GM21529 (cell line): Measurements from ENCODE around the gene RNASEH2A.
"Not testable (repeated sequence)": the region's sequence is repeated elsewhere in the genome, so short reads cannot be mapped to it uniquely, and the experiment has no call there.

Experiments
- ATAC-seq: cut with Tn5 transposase; IDR thresholded peaks from one replicate; pipeline ENCODE4 v1.9.1; 2021; ENCODE audit not compliant: unreplicated experiment

Gene RNASEH2A

DNA sequence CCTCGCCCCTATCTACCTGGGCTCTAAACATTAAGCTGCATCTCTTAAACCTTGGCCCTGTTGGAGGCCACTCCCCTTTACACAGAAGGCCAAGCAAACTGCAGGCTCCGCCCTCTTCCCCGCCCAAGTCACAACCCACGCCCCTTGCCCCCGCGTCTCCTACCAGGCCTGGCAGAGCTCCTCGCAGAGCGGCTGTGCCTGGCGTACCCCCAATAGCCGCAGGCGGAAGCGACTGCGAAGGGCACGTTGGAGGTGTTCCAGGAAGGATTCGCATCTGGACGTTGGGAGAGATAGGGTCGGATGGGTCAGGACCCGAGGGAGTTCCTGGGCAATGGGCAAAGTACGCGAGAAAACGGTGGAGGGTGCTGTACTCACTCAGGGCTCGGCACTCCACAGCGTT is 22.1 kb downstream of the RNASEH2A start:
- no peak for ATAC-seq

DNA sequence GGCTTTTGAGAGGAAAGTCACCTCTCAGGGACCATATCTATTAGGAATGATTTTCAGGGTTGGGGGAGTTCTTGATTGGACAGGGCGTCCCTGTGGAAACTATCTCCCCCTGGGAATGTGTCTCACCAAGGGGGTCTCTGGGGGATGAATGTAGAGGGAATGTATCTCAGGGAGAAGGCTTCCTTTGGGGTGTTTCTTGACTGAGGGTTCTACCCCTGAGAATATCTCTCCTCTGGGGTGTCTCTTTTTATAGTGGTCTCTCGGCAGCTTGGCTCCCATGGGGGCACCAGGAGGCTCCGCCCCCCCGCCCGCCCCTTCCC is 27.0 kb downstream of the RNASEH2A start:
- ATAC-seq, result no peak

DNA sequence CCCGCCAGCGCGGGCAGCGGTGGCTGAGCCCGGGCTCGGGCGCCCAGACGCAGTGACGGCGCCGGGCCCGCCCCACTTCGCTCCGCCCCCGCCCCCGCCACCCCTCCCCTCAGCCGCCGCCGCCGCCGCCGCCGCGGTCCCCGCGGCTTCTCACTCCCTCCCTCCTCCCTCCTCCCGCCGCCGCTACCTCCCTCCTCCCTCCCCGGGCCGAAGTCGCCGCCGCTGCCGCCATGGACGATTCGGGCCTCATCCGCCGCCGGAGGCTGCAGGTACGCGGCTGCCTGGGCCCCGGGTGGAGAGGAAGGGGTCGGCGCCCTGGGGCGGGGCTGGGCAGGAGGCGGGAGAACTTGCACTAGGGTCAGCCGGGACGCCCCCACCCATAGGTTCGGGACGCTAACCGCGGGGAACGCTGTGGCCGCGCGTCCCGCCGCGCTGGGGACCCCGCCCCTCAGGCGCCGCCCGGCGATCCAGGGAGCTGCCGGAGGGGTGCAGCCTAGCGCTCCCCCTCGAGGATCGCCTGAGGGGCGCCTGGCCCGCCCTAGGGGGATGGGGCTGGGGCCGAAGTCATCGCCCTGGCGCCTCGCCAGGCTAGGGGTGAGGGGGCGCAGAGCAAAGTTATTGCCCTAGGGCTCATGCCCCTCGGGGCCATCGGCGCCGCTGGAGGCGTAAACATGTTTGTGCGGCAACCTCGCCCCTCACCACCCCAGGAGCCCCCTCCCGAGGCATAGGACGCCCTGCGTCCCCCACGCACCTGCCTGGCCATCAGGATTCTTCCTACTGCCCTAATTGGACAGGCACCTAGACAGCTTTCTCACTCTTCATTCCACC is 27.6 kb downstream of the RNASEH2A start:
- no peak for ATAC-seq

DNA sequence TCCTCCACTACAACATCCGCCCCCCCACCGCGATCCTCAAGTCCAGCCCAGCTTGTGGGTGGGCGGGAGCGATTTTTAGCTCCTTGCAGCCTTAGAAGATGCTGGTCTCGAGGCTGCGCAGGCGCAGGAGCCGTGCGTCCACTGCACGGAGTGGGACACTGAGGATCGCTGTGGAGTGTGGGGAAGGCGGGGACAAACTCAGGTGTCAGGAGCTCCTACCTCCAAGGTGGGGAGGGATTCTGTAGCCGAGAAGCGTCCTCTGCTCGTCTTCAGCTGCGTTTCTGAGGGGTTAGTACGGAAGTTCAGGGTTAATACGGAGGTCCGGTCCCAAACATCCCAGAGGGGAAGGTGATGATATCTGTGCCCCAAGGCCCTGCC is 28.2 kb downstream of the RNASEH2A start, which contains the start of gene RTBDN:
RTBDN (minus strand) TSS at position 14 of the 378 bp plus-strand sequence. CDS start 4,600 bp downstream, outside the sequence.
- ATAC-seq, result no peak

DNA sequence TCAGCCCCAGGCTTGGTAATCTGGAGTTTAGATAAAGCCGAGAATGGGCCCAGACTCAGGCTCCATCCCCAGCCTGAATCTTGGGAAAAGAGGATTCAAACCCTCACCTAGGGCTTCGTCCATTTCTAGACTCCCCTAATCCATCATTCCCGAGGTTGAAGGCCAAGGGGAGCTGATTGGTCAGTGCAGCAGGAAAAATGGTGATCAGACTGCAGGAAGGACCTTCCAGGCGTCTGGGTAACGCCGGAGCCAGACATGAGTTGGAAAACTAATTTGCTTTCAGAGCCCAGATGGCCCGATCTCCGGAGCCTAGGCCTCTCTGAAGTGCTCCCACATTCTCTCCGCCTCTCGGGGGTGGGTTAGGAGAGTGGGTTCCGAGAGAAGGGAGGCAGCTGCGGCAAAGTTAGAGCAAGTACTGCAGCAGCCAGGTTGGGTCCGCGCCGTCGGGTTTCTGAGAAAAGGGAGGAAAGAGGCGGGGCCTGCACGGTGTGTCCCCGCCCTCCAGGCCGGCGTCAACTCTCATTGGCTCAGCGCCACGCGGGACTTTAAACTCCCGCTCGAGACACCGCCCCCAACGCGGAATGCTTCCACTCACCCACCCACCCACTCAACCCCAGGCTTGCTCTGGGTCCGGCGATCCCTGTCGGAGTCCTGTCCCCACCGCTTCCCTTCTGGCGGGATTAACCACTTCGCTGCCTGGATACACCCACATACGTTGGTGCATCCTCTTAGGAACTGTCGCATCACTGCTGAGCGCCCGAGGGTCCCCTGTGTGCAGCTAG is 28.8 kb downstream of the RNASEH2A start:
- ATAC-seq, result no peak

DNA sequence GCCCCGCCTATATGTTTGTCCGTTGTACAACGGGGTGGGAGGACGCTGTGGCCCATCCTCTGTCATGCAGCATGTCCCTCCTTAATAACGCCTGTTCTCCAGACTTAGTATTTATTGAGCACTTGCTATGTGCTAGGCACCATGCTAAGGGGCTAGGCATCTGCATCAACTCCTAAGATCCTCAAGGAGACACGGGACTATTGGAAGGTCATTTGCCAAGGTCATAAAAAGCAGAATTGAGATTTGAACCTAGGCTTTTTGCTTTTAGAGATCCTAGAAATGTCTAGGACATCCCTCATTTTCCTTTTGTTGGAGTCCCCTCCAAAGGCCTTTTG is 30.1 kb downstream of the RNASEH2A start:
- no peak for ATAC-seq

DNA sequence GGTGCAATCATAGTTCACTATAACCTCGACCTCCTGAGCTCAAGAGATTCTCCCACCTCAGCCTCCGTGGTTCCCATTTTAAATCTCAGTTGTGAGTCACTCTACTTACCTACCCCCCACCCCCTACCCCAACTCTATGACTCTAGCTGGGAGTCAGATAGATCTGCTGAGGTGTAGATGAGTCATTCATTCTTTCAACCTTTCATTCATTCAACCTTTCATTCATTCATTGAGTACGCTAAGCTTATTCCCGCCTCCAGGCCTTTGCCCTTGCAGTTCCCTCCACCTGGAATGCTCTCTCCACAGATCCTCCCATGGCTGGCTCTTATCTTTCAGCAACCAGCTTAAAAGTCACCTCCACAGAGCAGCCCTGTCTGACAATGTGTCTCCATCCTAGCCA is 30.8 kb downstream of the RNASEH2A start:
- no peak for ATAC-seq

DNA sequence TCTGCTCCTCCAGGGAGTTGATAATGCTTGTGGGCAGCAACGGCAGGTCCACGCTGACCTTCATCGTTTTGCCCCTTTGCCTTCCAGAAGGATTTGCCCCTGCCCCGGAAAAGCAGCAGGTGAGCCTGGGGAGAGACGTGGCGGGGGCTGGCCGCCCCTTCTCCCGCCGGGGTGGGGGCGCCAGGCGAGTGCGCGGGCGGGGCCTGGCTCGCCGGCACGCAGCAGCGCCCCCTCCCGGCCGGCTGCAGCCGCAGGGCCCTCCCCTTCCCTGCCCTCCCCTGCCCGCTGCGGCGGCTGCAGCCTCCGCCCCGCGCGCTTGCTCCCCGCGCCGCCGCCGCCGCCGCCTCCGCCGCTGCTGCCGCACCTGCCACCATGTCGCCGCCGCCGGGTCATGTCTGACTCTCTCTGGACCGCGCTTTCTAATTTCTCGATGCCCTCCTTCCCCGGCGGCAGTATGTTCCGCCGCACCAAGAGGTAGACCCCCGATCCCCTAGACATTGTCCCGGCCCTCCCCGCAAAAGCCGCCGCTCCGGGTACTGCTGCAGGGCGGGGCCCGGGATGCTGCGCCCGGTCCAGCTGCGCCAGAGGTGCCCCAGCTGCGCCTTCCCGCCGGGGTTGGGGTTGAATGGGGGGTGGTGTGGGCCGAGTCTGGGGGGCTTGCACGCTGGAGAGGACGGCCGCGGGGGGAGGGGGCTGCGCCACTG is 31.9 kb downstream of the RNASEH2A start, which contains the start of gene MAST1:
MAST1 (plus strand) TSS at position 334 of the 704 bp plus-strand sequence; CDS start at position 392, 58 bp downstream.
- ATAC-seq, result no peak

DNA sequence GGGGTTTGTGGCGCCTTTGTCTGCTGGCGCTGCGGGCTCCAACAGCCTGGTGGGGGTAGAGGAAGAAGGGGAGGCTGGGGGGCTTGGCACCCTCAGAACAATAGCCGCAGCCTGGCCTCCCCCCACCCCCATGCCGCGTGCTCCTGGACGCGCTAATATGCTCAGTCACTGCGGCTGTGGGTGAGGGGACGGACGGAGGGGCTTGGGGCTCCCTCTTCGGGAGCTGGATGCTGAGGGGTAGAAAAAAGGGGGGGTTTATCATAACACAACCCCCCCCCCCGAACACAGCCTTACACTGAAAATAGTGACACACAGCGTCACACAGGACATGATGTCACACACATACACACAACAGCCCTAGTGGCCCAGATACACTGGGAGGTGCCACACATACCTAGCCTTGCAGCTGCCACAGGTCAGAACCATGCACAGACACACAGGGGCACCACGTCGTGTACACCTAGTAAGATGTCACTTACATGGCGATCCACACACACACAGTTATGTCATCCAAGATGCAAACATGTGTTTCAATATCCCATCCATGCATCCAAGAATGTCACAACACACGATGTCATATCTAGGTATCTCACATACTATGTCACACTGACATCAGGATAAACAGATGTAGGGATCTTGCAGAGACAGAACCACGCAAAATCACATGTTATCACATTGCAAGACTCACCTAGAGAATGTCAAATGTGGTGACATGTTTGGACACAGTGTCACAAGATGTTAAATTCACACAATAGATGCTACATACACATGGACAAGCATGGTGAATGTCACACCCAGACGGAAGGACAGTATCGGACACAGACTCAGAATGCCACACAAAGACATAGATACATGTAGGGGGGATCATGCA is 32.7 kb downstream of the RNASEH2A start:
- ATAC-seq, result no peak

DNA sequence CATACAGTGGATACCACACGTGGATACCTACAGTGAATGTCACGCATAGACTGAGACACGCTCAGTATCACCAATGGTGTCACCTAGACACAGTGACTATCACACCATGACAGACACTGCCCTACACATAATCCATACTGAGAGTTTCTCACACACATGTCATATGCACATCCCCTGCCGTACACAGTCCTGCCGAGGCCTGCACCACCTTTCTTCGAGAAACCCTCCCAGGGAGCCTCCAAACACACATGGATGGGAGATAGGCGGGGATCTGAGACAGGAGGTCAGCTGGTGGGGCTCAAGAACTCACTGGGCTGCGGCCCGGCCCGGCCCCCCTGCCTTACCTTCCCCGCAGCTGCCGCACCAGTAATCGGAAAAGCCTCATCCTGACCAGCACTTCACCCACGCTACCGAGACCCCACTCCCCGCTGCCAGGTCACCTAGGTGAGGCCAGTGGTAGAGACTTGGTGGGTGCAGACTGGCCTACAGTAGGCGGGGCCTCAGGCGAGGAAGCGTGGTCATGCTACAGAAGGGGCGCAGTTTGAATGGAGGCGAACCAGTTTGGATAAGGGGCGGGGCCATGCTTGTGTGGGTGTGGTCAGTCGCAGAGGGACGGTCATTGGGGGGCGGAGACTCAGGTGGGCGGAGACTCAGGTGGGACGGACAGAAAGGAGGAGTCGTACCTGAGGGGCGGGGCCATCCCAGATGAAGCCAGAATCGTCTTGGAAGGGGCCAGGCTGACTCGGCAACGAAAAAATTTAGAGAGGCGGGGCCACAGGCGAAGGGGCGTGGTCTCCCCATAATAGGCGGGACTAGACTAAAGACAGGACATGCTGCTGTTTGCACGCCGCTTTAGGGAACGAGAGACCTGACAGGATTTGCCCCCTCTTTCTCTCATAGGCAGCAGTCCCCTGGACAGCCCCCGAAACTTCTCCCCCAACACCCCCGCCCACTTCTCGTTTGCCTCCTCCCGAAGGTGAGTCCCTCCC is 34.0 kb downstream of the RNASEH2A start:
- ATAC-seq, result no peak

DNA sequence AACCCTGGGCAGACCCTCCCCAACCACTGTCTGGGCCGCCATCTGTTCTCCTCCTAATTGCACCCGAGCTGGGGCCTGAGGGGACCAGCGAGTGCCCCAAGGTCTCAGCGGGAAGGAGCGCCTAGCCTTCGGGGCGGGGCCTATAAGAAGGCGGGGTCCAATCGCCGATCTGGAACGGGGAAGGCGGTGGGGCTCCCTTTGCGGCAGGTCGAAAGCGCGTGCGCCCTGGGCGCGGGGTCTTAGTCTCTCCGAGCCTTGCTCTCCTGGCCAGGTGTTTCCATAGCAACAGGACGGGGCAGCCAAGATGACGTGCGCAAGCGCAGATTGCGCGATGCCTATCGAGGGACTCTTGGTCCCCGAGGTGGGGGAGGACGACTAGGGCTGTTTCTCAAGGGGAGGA is 34.7 kb downstream of the RNASEH2A start:
- no peak for ATAC-seq

DNA sequence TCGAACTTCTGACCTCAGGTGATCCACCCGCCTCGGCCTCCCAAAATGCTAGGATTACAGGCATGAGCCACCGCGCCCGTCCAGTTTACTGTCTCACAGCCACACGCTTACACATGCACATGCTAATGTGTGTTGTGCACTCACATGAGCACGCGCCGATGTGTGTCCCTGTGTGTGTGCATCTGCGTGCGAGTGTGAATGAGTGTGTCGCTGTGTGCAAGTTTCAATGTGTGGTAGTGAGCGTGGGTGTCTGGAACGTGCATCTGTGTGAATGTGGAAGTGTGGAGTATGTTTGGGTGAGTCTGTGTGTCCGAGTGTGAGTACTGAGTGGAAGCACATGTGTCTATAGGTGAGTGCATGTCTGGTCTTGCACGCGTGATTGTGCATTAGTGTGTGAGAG is 36.1 kb downstream of the RNASEH2A start:
- ATAC-seq, result no peak

DNA sequence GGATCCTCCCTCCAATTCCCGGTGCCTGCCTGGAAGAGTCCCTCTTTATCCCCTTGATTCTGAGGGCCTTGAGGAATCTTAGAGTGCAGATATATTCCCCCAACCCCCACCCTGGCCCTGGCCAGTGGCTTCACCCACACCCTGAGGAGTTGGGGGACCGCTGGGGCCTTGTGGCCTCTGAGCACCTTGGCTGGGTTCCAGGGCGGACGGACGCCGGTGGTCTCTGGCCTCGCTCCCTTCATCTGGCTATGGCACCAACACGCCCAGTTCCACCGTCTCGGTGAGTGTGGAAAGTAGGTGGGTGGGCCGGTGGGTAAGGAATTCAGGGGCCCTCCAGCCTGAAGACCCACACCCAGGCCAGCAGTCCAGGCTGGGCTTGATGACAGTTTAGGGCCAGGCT is 36.9 kb downstream of the RNASEH2A start:
- no peak for ATAC-seq

DNA sequence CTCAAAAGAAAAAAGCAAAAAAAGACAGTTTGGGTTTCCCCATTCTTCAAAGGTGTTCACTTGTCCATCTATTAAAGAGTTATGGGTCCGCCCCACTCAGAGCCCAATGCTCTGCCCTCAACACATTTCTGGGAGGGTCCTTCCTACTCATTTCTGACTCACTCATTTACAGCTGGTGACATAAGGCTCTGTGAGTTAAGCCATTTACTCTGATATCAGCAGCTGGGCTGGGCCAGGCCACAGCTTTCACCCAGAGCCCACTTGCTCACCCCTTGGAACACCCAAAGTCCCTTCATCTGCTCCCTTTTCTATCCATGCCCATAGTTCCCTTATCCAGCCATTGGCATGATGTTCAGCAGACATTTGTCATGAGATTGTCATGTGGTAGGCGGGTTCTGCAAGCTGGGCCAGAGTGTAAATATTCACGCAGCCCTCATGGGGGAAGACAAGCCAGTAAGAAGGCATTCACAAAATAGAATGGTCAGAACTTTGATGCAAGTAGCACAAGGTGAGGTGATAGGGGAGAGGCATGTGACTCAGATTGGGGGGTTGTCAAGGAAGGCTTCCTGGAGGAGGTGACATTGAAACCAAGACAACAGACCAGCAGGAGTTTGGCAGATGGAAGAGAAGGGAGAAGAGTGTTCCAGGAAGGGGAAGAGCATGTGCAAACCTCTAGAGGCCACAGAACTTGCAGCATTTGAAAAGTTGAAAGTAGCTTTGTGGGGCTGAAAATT is 37.8 kb downstream of the RNASEH2A start:
- ATAC-seq, result no peak

DNA sequence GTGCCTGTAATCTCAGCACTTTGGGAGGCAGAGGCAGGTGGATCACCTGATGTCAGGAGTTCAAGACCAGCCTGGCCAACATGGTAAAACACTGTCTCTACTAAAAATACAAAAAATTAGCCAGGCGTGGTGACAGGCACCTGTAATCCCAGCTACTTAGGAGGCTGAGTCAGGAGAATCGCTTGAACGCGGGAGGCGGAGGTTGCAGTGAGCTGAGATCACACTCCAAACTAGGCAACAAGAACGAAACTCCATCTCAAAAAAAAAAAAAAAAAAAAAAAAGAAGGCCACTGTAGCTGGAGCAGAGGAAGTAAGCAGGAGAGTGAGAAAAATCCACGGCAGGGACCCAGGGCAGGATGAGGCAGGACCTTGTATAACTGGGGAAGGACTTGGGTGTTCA is 40.2 kb downstream of the RNASEH2A start:
- ATAC-seq, result not testable (repeated sequence)

DNA sequence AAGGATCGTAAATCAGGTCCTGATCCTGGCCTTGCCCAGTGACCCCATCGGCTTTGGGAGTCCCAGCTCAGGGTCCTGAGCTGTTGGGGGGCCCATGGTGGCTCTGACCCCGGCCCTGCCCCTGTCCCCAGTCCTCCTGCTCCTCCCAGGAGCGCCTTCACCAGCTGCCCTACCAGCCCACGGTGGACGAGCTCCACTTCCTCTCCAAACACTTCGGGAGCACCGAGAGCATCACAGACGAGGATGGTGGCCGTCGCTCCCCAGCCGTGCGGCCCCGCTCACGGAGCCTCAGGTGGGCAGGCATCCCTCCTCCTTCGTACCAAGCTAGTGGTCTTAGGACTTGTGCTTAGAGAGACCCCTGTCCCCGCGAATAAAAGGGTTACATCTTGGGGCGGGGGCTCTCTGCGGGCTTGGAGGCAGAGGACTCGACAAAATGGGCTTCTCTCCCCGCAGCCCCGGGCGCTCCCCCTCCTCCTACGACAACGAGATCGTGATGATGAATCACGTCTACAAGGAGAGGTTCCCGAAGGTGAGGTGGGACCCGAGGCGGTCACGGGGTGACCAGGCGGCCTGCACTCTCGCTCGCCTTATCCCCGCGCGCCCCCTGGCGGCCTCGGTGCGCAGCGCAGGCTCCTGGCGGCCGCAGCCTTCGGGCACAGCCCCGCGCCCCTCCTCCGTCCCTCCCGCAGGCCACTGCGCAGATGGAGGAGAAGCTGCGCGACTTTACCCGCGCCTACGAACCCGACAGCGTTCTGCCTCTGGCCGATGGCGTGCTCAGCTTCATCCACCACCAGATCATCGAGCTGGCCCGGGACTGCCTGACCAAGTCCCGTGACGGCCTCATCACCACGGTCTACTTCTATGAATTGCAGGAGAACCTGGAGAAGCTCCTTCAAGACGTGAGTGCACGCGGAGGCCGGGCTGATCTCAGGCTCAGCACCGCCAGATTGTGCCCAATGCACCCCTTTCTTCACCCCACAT is 41.1 kb downstream of the RNASEH2A start:
- no peak for ATAC-seq

DNA sequence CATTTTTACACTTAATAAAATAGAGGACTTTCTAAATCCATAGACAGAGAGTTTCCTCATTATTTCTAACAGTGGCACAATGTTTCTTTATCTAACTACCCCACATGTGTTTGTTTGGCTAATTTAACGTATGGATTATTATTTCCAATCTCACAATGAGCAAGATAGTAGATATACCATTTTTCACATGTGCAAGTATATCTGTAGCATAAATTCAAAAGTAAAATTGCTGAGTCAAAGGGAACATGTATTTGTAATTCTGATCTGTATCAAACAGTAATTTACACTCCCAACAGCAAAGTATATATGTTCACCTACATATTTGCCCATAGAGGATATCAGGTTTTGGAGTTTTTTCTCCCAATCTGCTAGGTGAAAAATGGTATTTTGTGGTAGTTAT is 50.3 kb downstream of the RNASEH2A start:
- no peak for ATAC-seq
